ENCODE results near the gene CD69.

- TF ChIP-seq, protein P1, sequence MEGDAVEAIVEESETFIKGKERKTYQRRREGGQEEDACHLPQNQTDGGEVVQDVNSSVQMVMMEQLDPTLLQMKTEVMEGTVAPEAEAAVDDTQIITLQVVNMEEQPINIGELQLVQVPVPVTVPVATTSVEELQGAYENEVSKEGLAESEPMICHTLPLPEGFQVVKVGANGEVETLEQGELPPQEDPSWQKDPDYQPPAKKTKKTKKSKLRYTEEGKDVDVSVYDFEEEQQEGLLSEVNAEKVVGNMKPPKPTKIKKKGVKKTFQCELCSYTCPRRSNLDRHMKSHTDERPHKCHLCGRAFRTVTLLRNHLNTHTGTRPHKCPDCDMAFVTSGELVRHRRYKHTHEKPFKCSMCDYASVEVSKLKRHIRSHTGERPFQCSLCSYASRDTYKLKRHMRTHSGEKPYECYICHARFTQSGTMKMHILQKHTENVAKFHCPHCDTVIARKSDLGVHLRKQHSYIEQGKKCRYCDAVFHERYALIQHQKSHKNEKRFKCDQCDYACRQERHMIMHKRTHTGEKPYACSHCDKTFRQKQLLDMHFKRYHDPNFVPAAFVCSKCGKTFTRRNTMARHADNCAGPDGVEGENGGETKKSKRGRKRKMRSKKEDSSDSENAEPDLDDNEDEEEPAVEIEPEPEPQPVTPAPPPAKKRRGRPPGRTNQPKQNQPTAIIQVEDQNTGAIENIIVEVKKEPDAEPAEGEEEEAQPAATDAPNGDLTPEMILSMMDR (conservative IDR thresholded peaks at IDR 0.05; ENCODE audit: low read length), result no peak
- TF ChIP-seq EZH2phosphoT487 (IDR thresholded peaks at IDR 0.05; ENCODE audit: borderline replicate concordance), result no peak
Observed at GRCh38 chr12:9809338-9809737, 48.6 kb upstream of the CD69 start.
